ENCODE data around the gene SLC38A8. TPM values are rescaled to one million over a fixed set of nuclear protein-coding genes. Genes with fewer than 3 reads are reported as not detected.

SLC38A8 gene
- total RNA-seq, 1 donor from 2014 or later, result not detected

DNA sequence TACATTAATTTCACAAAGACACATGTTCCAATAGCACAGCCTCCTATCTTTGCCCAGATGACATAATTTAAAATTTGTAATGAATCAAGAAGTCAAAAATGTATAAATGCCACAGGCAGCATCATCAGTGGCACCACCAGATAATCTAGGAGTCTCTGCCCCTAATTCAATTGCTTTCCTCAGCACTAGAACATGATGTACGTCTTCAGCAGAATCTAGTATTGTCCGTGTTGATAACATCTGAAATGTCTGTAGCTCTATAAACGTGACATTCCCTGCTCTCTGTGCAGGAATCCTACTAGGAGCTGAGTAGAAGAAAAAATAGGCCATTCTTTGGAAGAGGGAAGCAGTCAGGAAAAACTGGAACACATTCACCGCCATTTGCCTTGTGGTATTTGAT is 21.4 kb upstream of the SLC38A8 start:
- Histone ChIP-seq H3K4me1 (no peaks in the 10 kb centered on the region), H3K9me3 (no peaks in the 10 kb centered on the region), H3K27me3 (no peaks in the 10 kb centered on the region), H3K4me3 (no peak overlapping the region), H3K27ac (no peak overlapping the region), H3K36me3 (peaks cover 86 to 95% of the 10 kb centered on the region in 2 donors)
- intact Hi-C loops (cut with DNase I), result loop anchor here (2.0 to 5.0 kb wide), 2 partner anchors 137 to 237 kb away; no protein-coding TSS in a partner anchor
- no peak for DNase-seq (ENCODE audit: low spot score in 2 of 2)
- TF ChIP-seq, protein P1, sequence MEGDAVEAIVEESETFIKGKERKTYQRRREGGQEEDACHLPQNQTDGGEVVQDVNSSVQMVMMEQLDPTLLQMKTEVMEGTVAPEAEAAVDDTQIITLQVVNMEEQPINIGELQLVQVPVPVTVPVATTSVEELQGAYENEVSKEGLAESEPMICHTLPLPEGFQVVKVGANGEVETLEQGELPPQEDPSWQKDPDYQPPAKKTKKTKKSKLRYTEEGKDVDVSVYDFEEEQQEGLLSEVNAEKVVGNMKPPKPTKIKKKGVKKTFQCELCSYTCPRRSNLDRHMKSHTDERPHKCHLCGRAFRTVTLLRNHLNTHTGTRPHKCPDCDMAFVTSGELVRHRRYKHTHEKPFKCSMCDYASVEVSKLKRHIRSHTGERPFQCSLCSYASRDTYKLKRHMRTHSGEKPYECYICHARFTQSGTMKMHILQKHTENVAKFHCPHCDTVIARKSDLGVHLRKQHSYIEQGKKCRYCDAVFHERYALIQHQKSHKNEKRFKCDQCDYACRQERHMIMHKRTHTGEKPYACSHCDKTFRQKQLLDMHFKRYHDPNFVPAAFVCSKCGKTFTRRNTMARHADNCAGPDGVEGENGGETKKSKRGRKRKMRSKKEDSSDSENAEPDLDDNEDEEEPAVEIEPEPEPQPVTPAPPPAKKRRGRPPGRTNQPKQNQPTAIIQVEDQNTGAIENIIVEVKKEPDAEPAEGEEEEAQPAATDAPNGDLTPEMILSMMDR (IDR thresholded peaks at IDR 0.05), result no peak

DNA sequence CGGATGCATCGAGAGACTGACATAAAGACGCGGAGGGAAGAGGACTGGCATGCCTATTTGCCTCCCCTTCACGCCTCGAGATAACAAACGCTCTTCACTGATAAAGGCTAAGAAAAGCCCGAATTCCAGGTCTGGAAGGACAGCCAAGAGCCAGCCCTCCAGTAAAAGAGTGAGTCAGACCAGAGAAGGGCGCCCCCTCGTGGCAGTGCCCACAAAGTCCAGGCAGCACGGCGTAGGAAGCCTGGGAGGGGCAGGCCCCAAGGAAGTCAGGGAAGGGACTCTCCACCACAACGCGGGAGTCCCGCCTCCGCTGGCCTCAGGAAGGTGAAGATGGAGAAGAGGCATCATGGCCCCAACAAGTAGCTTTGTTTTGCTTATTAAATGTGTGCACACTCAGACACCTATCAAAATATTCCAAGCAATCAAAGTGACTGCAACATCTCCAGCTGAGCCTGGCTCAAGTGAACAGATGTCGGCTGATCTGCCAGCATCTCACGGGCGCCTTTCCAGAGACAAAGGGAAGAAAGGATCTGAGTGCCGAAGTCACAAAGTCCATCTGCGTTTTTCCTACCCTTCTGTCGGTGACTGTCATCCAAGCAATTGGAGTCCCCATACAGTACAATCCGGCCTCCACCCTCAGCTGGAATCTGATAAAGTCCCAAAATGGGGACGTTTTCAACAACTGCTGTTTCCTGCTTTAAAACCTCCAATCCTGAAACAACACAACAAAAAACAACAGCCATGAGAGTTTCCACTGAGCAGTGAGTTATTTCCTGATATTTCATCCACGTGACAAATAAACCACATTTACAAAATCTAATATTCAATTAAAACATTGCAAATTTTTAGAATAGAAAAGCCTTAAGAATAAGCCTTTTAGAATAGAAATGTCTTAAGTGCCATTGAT is 20.4 kb upstream of the SLC38A8 start:
- Histone ChIP-seq H3K9me3 (no peaks in the 10 kb centered on the region), H3K27me3 (no peaks in the 10 kb centered on the region), H3K27ac (no peak overlapping the region), H3K4me1 (no peaks in the 10 kb centered on the region), H3K36me3 (peaks cover 84 to 95% of the 10 kb centered on the region in 2 donors), H3K4me3 (no peak overlapping the region)
- peak; percentile 26 to 86 for DNase-seq (ENCODE audit: low spot score in 2 of 2)
- TF ChIP-seq, protein P1 (IDR thresholded peaks at IDR 0.05), result peak; percentile 64 to 80 (median 80)
- intact Hi-C loops (cut with DNase I), result loop anchor here (1.0 to 5.0 kb wide), 3 partner anchors 107 to 236 kb away; no protein-coding TSS in a partner anchor

- Histone ChIP-seq H3K36me3 (peaks cover 88 to 97% of the 10 kb centered on the region in 2 donors), H3K4me3 (no peak overlapping the region), H3K9me3 (no peaks in the 10 kb centered on the region), H3K27me3 (no peaks in the 10 kb centered on the region), H3K27ac (no peak overlapping the region), H3K4me1 (no peaks in the 10 kb centered on the region)
- no peak for DNase-seq (ENCODE audit: low spot score in 2 of 2)
- intact Hi-C loops (cut with DNase I), result loop anchor here (5.0 kb wide), 1 partner anchor 234 kb away; no protein-coding TSS in a partner anchor
- TF ChIP-seq, protein P1 (IDR thresholded peaks at IDR 0.05), result no peak
Measured at GRCh38 chr16:84061236-84061819, 18.7 kb upstream of the SLC38A8 start.

DNA sequence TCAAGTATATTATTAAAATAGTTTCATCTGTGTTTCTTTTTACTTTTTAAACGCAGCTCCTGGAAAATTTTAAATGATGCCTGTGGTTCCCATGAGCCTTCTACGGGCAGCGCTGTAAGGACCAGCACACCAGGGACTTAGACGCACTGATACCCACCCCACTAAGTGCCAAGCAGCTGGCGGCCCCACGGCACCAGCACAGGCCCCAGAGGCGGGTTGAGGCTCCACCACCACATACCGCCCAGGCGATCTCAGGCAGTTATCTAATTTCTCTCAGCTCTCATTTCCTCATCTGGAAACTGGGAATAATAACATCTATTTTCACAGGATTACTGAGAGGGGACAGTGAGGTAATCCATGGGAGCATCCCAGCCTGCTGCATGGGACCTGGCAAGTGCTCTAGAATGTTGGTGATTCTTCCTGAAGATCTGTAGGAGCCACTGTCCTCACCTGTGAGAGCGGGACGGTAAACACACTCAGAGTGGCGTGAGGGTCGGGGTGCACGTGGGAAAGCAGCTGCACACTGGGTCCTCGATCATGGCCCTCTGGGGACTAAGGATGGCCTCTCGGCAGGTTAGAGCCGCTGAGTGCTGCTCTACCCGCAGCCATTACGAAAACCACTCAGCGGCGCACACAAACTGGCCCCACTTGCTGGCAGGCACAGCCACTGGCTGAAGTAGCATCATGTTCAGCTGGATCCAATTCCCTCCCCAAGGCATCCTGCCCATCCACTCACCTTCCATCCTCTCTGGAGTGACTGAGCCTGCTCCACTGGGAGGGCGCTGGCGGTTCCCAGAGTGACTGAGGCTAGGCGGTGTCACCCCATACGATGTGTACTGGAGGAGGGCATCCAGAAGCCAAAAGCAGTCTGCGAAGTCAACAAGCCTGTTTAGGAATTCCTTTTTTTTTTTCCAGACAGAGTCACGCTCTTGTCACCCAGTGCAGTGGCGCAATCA is 17.6 kb upstream of the SLC38A8 start:
- intact Hi-C loops (cut with DNase I), result loop anchor here (5.0 kb wide), 1 partner anchor 233 kb away; no protein-coding TSS in a partner anchor
- Histone ChIP-seq H3K27me3 (no peaks in the 10 kb centered on the region), H3K36me3 (peaks cover 88 to 98% of the 10 kb centered on the region in 2 donors), H3K4me3 (no peak overlapping the region), H3K4me1 (no peaks in the 10 kb centered on the region), H3K27ac (no peak overlapping the region), H3K9me3 (no peaks in the 10 kb centered on the region)
- TF ChIP-seq, protein P1 (IDR thresholded peaks at IDR 0.05), result no peak
- DNase-seq (ENCODE audit: low spot score in 2 of 2), result no peak

- peaks cover 90 to 98% of the 10 kb centered on the region in 2 donors for H3K36me3 ChIP-seq
- DNase-seq (ENCODE audit: low spot score in 2 of 2), result no peak
- H3K27me3 ChIP-seq, result no peaks in the 10 kb centered on the region
- H3K27ac ChIP-seq, result no peak overlapping the region
- intact Hi-C loops (cut with DNase I), result no loop called here
- H3K4me3 ChIP-seq, result no peak overlapping the region
- no peaks in the 10 kb centered on the region for H3K9me3 ChIP-seq
- TF ChIP-seq, protein P1 (IDR thresholded peaks at IDR 0.05), result no peak
- no peaks in the 10 kb centered on the region for H3K4me1 ChIP-seq
Measured at GRCh38 chr16:84059111-84059510, 16.5 kb upstream of the SLC38A8 start.

Measured in ascending aorta (tissue), 2 donors.